ENCODE data around the gene METTL26.

METTL26 gene

DNA sequence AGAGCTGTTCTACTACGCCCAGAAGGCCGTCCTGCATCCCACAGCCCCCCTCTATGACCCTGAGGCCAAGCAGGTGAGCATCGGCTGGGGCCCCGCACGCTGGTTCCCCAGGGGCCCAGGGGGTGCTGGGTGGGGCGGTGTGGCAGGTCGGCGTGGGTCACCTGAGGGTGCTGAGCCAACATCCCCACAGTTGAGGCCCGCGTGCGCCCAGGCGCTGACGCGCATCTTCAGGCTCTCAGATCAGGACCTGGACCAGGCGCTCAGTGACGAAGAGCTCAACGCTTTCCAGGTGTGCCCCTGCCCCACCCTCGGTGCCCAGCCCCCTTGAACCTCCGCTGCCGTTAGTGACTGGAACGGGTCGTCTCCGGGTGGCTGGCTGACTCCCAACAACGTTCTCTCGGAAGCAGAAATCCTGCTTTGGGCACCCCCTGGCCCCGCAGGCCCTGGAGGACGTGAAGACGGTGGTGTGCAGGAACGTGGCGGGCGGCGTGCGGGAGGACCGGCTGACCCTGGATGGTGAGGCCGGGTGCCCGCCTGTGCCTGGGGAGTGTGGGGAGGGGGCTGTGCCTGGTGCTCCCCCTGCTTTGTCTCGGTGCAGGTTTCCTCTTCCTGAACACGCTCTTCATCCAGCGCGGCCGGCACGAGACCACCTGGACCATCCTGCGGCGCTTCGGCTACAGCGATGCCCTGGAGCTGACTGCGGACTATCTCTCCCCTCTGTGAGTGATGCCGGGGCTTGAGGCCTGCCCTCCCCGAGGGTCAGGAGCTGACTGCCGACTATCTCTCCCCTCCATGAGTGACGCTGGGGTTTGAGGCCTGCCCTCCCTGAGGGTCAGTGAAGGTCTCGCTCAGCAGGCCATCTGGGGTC lies 34.6 kb upstream of the METTL26 start:
- Histone ChIP-seq H3K79me2 (ENCODE audit: low read length) (peaks cover 24% of the 10 kb centered on the region), H3K36me3 (replicated peaks; ENCODE audit: insufficient read depth, low read length) (no peaks in the 10 kb centered on the region; the same call in 1 of the 2 replicates), H3K9me3 (replicated peaks; ENCODE audit: insufficient read depth, low read length) (no peaks in the 10 kb centered on the region), H3K27ac (ENCODE audit: low read length) (no peak overlapping the region), H3K27me3 (replicated peaks; ENCODE audit: insufficient read depth, low read length) (no peaks in the 10 kb centered on the region), H3K9me2 (replicated peaks; ENCODE audit: insufficient read depth, low read length) (no peaks in the 10 kb centered on the region), H3K4me1 (ENCODE audit: low read length) (peaks cover 11% of the 10 kb centered on the region; the same call in 1 of the 2 replicates), H4K20me1 (ENCODE audit: insufficient read depth, low read length) (no peaks in the 10 kb centered on the region), H2AFZ (ENCODE audit: low read length) (no peak overlapping the region), H3F3A (ENCODE audit: insufficient read depth, low read length) (no peaks in the 10 kb centered on the region), H3K4me2 (ENCODE audit: low read depth, low read length) (no peak overlapping the region), H3K9ac (ENCODE audit: low read length) (no peak overlapping the region), H3K4me3 (ENCODE audit: low read length) (no peak overlapping the region)
- no peak for DNase-seq
- TF ChIP-seq CTCF (IDR thresholded peaks at IDR 0.05; ENCODE audit: low read length) (no peak), EZH2phosphoT487 (IDR thresholded peaks at IDR 0.05; ENCODE audit: low read length) (no peak), EZH2 (optimal IDR thresholded peaks at IDR 0.05; ENCODE audit: low read depth, low read length) (no peak)

GRCh38 chr16:669666-670065 lies 33.6 kb upstream of the METTL26 start:
- Histone ChIP-seq H3K4me1 (ENCODE audit: low read length) (peaks cover 11% of the 10 kb centered on the region; the same call in 1 of the 2 replicates), H3K27me3 (replicated peaks; ENCODE audit: insufficient read depth, low read length) (no peaks in the 10 kb centered on the region), H3K4me3 (ENCODE audit: low read length) (no peak overlapping the region), H3K9ac (ENCODE audit: low read length) (no peak overlapping the region), H3K27ac (ENCODE audit: low read length) (no peak overlapping the region), H3K79me2 (ENCODE audit: low read length) (peaks cover 24% of the 10 kb centered on the region), H3K9me2 (replicated peaks; ENCODE audit: insufficient read depth, low read length) (no peaks in the 10 kb centered on the region), H3K4me2 (ENCODE audit: low read depth, low read length) (peak overlapping the region; percentile 87; the same call in 1 of the 2 replicates), H3K9me3 (replicated peaks; ENCODE audit: insufficient read depth, low read length) (no peaks in the 10 kb centered on the region), H4K20me1 (ENCODE audit: insufficient read depth, low read length) (no peaks in the 10 kb centered on the region), H3F3A (ENCODE audit: insufficient read depth, low read length) (no peaks in the 10 kb centered on the region), H3K36me3 (replicated peaks; ENCODE audit: insufficient read depth, low read length) (no peaks in the 10 kb centered on the region; the same call in 1 of the 2 replicates), H2AFZ (ENCODE audit: low read length) (no peak overlapping the region)
- TF ChIP-seq EZH2phosphoT487 (IDR thresholded peaks at IDR 0.05; ENCODE audit: low read length) = no peak
- TF ChIP-seq EZH2 (optimal IDR thresholded peaks at IDR 0.05; ENCODE audit: low read depth, low read length) = no peak
- no peak for TF ChIP-seq CTCF (IDR thresholded peaks at IDR 0.05; ENCODE audit: low read length)
- DNase-seq = no peak

- Histone ChIP-seq H3K9me3 (replicated peaks; ENCODE audit: insufficient read depth, low read length) (no peaks in the 10 kb centered on the region), H3K4me3 (ENCODE audit: low read length) (peak overlapping the region; percentile 93), H3K9ac (ENCODE audit: low read length) (peak overlapping the region; percentile 95), H3K79me2 (ENCODE audit: low read length) (peaks cover 24% of the 10 kb centered on the region), H3K4me1 (ENCODE audit: low read length) (peaks cover 11% of the 10 kb centered on the region; the same call in 1 of the 2 replicates), H3K4me2 (ENCODE audit: low read depth, low read length) (peak overlapping the region; percentile 87), H4K20me1 (ENCODE audit: insufficient read depth, low read length) (no peaks in the 10 kb centered on the region), H3K36me3 (replicated peaks; ENCODE audit: insufficient read depth, low read length) (no peaks in the 10 kb centered on the region; the same call in 1 of the 2 replicates), H2AFZ (ENCODE audit: low read length) (peak overlapping the region; percentile 63; the same call in 1 of the 2 replicates), H3F3A (ENCODE audit: insufficient read depth, low read length) (no peaks in the 10 kb centered on the region), H3K9me2 (replicated peaks; ENCODE audit: insufficient read depth, low read length) (no peaks in the 10 kb centered on the region), H3K27ac (ENCODE audit: low read length) (no peak overlapping the region), H3K27me3 (replicated peaks; ENCODE audit: insufficient read depth, low read length) (no peaks in the 10 kb centered on the region)
- TF ChIP-seq EZH2phosphoT487 (IDR thresholded peaks at IDR 0.05; ENCODE audit: low read length) (no peak), CTCF (IDR thresholded peaks at IDR 0.05; ENCODE audit: low read length) (no peak), EZH2 (optimal IDR thresholded peaks at IDR 0.05; ENCODE audit: low read depth, low read length) (no peak)
- no peak for DNase-seq
Observed at GRCh38 chr16:668519-669171, 32.5 kb upstream of the METTL26 start.

Data from MM.1S (cell line).